GM18909 (cell line): ENCODE measurements around the gene MNT.

Experiments used
- ATAC-seq: cut with Tn5 transposase; IDR thresholded peaks from one replicate; pipeline ENCODE4 v1.9.1; 2021; ENCODE audit warnings: mild to moderate bottlenecking; ENCODE audit not compliant: unreplicated experiment, poor library complexity

MNT gene

GRCh38 chr17:2337544-2338314, 63.1 kb downstream of the MNT start:
- ATAC-seq: no peak

GRCh38 chr17:2336852-2337543, 63.9 kb downstream of the MNT start, which contains the start of gene SGSM2:
Gene SGSM2 (plus strand): TSS chr17:2337501. CDS start chr17:2337689, 188 bp downstream.
- ATAC-seq: no peak

GRCh38 chr17:2336215-2336851, 64.5 kb downstream of the MNT start, which contains the start of gene TSR1:
Gene TSR1 (minus strand): TSS chr17:2336457. CDS start chr17:2336427, 30 bp downstream.
- ATAC-seq: peak; percentile 85

GRCh38 chr17:2335726-2336214, 65.1 kb downstream of the MNT start:
- ATAC-seq: peak; percentile 14
